Stimulated activated CD4-positive, alpha-beta T cell treated with anti-CD3 and anti-CD28 coated beads, Interleukin-4, amount 100 ng/mL, for 1 hour (primary cell): Measurements from ENCODE around the gene DTNA.

Source experiments
- DNase-seq: peaks from one replicate; pipeline ENCODE4 v3.0.0-alpha.2; 2020

DTNA gene

GRCh38 chr18:34809451-34810072, 99.5 kb downstream of the DTNA start:
- no peak for DNase-seq

GRCh38 chr18:34816183-34816582, 106.1 kb downstream of the DTNA start:
- no peak for DNase-seq

- DNase-seq: no peak
Measured at GRCh38 chr18:34817636-34818035, 107.5 kb downstream of the DTNA start.

GRCh38 chr18:34818064-34818463, 108.0 kb downstream of the DTNA start:
- DNase-seq: no peak

- no peak for DNase-seq
Measured at GRCh38 chr18:34820360-34821065, 110.4 kb downstream of the DTNA start.

GRCh38 chr18:34821669-34822210, 111.6 kb downstream of the DTNA start:
- DNase-seq: no peak

GRCh38 chr18:34828093-34828492, 118.0 kb downstream of the DTNA start:
- DNase-seq: no peak

- DNase-seq: no peak
Measured at GRCh38 chr18:34834897-34835296, 124.8 kb downstream of the DTNA start.

GRCh38 chr18:34835466-34835865, 125.4 kb downstream of the DTNA start:
- no peak for DNase-seq

GRCh38 chr18:34837769-34838272, 127.7 kb downstream of the DTNA start:
- no peak for DNase-seq

GRCh38 chr18:34838669-34839068, 128.6 kb downstream of the DTNA start:
- no peak for DNase-seq

- DNase-seq: no peak
Measured at GRCh38 chr18:34840256-34840826, 130.2 kb downstream of the DTNA start.

- no peak for DNase-seq
Measured at GRCh38 chr18:34841891-34842290, 131.8 kb downstream of the DTNA start.

GRCh38 chr18:34844072-34844471, 134.0 kb downstream of the DTNA start:
- DNase-seq: no peak

- no peak for DNase-seq
Measured at GRCh38 chr18:34844732-34845459, 134.8 kb downstream of the DTNA start.

GRCh38 chr18:34847408-34847807, 137.3 kb downstream of the DTNA start:
- no peak for DNase-seq

GRCh38 chr18:34848156-34848555, 138.1 kb downstream of the DTNA start:
- DNase-seq: no peak

GRCh38 chr18:34848695-34849094, 138.6 kb downstream of the DTNA start:
- DNase-seq: no peak

GRCh38 chr18:34857320-34857719, 147.2 kb downstream of the DTNA start:
- no peak for DNase-seq

GRCh38 chr18:34858188-34858587, 148.1 kb downstream of the DTNA start:
- DNase-seq: no peak

GRCh38 chr18:34859496-34859895, 149.4 kb downstream of the DTNA start:
- DNase-seq: no peak

GRCh38 chr18:34862561-34862960, 152.5 kb downstream of the DTNA start:
- no peak for DNase-seq

GRCh38 chr18:34863702-34864101, 153.6 kb downstream of the DTNA start:
- no peak for DNase-seq
